Mesodermal cell (in vitro differentiated cells): ENCODE data around the gene ZCCHC2.

Experiments used
- H3K27ac ChIP-seq: 2 replicates; pipeline ENCODE4 v1.7.0; 2013; ENCODE audit warnings: mild to moderate bottlenecking, low read depth, low read length, moderate library complexity; ENCODE audit not compliant: severe bottlenecking
- H3K36me3 ChIP-seq: 2 replicates; pipeline ENCODE4 v1.7.1; 2013; ENCODE audit warnings: mild to moderate bottlenecking, low read length, moderate library complexity; ENCODE audit not compliant: control insufficient read depth, insufficient read depth
- H3K4me1 ChIP-seq: one replicate; pipeline ENCODE4 v1.7.1; 2013; ENCODE audit warnings: mild to moderate bottlenecking, low read length; ENCODE audit not compliant: insufficient read depth, control insufficient read depth, poor library complexity, severe bottlenecking
- H3K4me3 ChIP-seq: 2 replicates; pipeline ENCODE4 v1.7.0; 2013; ENCODE audit warnings: low read length, control low read depth, mild to moderate bottlenecking; ENCODE audit not compliant: insufficient read depth, poor library complexity, severe bottlenecking; ENCODE audit errors: extremely low read depth
- H3K9me3 ChIP-seq: 2 replicates; pipeline ENCODE4 v1.7.1; 2013; ENCODE audit warnings: mild to moderate bottlenecking, low read length, moderate library complexity; ENCODE audit not compliant: control insufficient read depth
- WGBS, 2 experiments: methylation state at CpG; one replicate each; pipeline ENCODE4 v1.1.5; 2013; ENCODE audit warnings: missing lambda C conversion rate in 2 of 2; ENCODE audit not compliant: insufficient coverage in 2 of 2; 5-methylcytosine and 5-hydroxymethylcytosine counted together

The ZCCHC2 gene

DNA sequence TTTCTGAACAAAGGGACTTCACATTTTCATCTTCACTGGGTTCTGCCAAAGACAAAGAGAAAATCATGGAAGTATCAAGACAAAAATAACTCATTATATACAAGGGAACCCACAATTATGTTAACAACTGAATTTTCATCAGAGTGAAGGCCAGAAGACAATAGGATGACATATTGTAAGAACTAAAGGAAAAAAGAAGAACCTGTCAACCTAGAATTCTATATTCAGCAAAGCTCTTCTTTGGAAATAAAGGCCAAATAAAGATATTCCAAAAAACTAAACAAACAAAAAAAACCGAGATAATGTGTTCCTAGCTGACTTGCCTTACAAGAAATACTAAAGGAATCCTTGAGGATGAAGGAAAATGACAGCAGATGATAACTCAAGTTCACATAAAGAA, 10.3 kb upstream of the ZCCHC2 start:
- no peaks in the 10 kb centered on the region for H3K9me3 ChIP-seq
- WGBS, 2 experiments, result no CpG with 5 or more reads among the region's 1 CpG
- no peaks in the 10 kb centered on the region for H3K36me3 ChIP-seq
- no peak overlapping the region for H3K4me3 ChIP-seq
- H3K27ac ChIP-seq, result no peak overlapping the region
- H3K4me1 ChIP-seq, result no peaks in the 10 kb centered on the region

DNA sequence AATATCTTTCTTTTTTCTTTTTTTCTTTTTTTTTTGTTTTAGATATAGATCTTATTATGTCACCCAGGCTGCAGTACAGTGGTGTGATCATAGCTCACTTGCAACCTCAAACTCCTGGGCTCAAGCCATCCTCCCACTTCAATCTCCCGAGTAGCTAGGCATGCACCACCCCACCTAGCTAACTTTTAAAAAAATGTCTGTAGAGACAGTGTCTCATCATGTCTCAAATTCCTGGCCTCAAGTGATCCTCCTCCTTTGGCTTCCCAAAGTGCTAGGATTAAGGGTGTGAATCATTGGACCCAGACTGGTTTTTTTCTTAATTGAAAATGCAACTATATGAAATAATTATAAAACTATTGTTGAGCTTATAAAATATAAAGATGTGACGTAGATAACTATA, 9.8 kb upstream of the ZCCHC2 start:
- H3K36me3 ChIP-seq, result no peaks in the 10 kb centered on the region
- no peaks in the 10 kb centered on the region for H3K4me1 ChIP-seq
- 100% methylated on average over 1 of the region's 2 CpGs; no CpG with 5 or more reads in 1 of the 2 experiments for WGBS, 2 experiments

DNA sequence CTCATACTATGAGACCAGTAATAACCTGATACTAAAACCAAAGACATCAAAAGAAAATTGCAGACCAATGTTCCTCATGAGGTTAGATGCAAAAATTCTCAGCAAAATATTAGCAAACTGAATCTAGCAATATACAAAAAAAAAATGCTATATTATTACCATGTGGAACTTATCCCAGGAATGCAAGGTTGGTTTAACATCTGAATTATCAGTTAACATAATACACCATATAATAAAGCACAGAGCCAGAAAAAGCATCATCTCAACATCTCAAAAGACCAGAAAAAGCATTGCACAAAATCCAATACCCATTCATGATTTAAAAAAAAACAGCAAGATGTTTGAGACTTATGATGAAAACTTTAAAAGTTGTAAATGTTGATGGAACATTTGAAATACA, 8.3 kb upstream of the ZCCHC2 start:
- Histone ChIP-seq H3K36me3 (no peaks in the 10 kb centered on the region), H3K4me1 (no peaks in the 10 kb centered on the region), H3K9me3 (no peaks in the 10 kb centered on the region), H3K27ac (no peak overlapping the region), H3K4me3 (no peak overlapping the region)

More for the DNA sequence above, 9.8 kb upstream of the ZCCHC2 start:
- H3K9me3 ChIP-seq, result no peaks in the 10 kb centered on the region
- H3K4me3 ChIP-seq, result no peak overlapping the region
- H3K27ac ChIP-seq, result no peak overlapping the region

DNA sequence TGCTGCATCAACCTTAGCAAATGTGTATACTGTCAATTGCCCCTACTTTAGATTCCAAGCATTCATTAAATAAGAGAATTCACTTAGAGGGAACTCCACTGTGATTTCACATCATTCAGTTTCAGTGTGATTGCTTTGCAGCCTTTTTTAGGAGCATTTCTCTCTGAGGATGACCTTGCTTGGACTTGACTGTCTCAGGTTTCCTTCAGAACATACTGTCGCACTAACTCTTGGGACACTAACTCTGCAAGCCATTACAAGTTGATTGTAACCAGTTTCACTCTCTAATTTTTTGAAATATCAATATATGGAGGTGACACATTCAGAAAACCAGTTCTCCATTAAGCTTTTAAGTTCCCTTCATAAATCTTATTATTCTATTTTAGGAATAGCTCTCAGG, 6.6 kb upstream of the ZCCHC2 start:
- H3K4me1 ChIP-seq, result no peaks in the 10 kb centered on the region
- H3K27ac ChIP-seq, result no peak overlapping the region
- no peaks in the 10 kb centered on the region for H3K36me3 ChIP-seq
- WGBS, 2 experiments, result 80 to 100% methylated on average over 1 of the region's 1 CpG
- no peak overlapping the region for H3K4me3 ChIP-seq
- no peaks in the 10 kb centered on the region for H3K9me3 ChIP-seq

DNA sequence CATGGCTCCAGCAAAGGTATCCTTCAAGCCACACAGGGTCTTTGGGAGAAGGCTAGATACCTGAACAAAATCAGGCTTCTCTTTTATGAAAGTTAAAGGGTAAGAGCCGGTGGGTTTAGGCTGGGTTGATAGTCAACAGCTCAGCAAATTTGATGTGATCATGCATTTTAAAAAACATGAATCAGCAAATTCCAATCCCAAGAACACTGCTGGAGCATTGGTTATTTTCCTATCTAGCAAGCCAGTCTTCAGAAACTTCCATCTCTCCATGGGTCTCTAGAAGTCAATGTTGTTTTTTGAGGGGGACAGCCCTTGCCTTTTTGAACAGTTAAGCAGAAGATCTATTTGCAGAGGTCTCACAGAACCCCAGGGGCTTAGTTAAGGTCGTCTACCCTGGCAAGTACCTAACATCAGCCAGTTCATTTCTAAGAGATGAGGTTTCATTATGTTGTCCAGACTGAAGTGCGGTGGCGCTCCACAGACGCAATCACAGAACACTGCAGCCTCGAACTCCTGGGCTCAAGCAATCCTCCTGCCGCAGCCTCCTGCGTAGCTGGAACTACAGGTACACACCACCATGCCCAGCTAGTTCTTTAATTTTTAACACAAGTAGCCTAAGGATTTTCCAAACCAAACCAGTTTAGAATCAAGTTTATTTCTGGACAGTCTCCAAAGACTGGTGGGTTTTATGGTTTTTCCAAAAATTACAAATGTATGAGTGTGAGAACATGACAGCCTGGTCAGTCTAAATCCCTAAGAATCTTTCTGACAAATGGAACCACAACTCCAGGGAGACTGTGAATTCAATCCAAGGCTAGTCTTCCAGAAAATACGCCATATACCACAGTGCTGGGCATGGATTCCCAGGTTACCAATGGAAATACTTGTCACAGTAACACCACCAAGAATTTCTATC, 4.1 kb upstream of the ZCCHC2 start:
- 90 to 94% methylated on average over 7 of the region's 9 CpGs for WGBS, 2 experiments
- no peak overlapping the region for H3K4me3 ChIP-seq
- H3K36me3 ChIP-seq, result no peaks in the 10 kb centered on the region
- no peak overlapping the region for H3K27ac ChIP-seq
- H3K9me3 ChIP-seq, result no peaks in the 10 kb centered on the region
- H3K4me1 ChIP-seq, result no peaks in the 10 kb centered on the region

DNA sequence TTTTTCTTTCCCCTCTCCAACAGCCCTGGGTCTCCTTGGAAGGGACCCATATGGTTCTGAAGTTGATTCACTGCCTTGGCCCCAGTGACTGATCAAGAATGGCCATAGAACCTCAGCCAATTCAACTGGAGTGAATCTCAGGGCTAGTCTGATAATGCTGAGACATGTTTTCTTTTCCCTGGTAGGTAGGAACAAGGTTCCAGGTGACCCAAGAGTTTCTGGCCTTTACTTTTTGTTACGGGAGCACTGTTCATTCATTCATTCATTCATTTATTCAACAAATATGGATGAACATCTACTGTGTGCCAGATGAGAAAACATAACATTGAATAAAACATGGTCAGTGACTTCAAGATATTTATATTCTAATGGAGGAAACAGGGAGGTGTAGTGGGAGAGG, 3.1 kb upstream of the ZCCHC2 start:
- Histone ChIP-seq H3K27ac (no peak overlapping the region), H3K9me3 (no peaks in the 10 kb centered on the region), H3K4me3 (no peak overlapping the region), H3K36me3 (no peaks in the 10 kb centered on the region), H3K4me1 (no peaks in the 10 kb centered on the region)
- no CpG with 5 or more reads among the region's 1 CpG for WGBS, 2 experiments

DNA sequence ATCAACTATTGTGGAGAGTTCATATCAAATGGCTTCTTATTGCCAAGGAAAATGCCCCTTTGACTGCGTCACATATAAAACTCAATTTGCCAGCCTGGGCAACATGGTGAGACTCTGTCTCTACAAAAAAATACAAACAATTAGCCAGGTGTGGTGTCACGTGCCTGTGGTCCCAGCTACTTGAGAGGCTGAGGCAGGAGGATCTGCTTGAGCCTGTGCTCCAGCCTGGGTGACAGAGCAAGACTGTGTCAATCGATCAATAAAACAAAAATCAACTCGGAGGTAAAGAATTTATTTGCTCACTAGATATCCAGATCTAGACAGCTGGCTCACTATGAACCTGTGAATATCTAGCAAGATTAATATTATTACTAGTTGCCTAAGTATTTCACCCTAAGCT, 1.7 kb upstream of the ZCCHC2 start:
- no peaks in the 10 kb centered on the region for H3K9me3 ChIP-seq
- H3K27ac ChIP-seq, result no peak overlapping the region
- WGBS, 2 experiments, result 100% methylated on average over 2 of the region's 4 CpGs
- H3K4me1 ChIP-seq, result peaks cover 9% of the 10 kb centered on the region
- H3K36me3 ChIP-seq, result no peaks in the 10 kb centered on the region
- H3K4me3 ChIP-seq, result no peak overlapping the region

DNA sequence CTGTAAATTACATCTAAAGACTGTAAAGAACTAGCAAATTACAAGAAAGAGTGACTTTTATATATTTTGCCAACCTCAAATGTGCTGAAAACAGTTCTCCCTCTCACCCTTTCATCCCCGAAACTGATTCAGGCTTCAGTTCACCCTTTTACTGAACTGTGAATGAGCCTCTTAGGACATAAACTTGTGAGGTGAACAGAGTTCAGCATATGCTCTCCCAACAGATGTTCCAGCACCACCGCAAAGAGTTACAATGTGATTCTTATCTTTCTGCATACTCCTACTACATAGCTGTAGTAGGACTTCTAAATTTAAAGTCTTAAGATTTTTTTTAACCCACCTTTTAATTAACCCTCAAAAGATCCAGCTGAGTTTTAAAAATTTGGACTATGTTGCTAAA, 1.2 kb upstream of the ZCCHC2 start:
- no peaks in the 10 kb centered on the region for H3K36me3 ChIP-seq
- WGBS, 2 experiments, result 71 to 100% methylated on average over 1 of the region's 2 CpGs
- peaks cover 10% of the 10 kb centered on the region for H3K4me1 ChIP-seq
- H3K27ac ChIP-seq, result no peak overlapping the region
- peak overlapping the region; percentile 75 for H3K4me3 ChIP-seq
- H3K9me3 ChIP-seq, result no peaks in the 10 kb centered on the region

DNA sequence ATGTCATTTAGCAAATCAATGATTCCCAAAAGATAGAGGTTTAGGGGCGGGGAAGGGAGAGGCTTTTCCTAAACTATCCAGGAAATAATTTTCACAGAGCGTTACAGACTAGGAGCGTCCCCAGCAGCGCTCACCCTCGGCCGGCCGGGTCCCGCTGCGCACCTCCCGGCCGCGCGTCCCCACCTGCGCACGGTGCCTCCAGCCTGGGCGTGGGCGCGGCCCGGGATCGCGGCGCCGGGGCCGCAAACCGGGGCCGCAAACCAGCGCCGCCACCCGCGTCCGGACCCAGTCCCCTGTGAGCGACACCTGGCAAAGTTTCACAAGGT, 684 bp upstream of the ZCCHC2 start:
- H3K36me3 ChIP-seq, result no peaks in the 10 kb centered on the region
- H3K4me3 ChIP-seq, result peak overlapping the region; percentile 75
- no peak overlapping the region for H3K27ac ChIP-seq
- peaks cover 10% of the 10 kb centered on the region for H3K4me1 ChIP-seq
- 0% methylated on average over 11 to 26 of the region's 32 CpGs for whole genome bisulfite sequencing, 2 experiments
- no peaks in the 10 kb centered on the region for H3K9me3 ChIP-seq

DNA sequence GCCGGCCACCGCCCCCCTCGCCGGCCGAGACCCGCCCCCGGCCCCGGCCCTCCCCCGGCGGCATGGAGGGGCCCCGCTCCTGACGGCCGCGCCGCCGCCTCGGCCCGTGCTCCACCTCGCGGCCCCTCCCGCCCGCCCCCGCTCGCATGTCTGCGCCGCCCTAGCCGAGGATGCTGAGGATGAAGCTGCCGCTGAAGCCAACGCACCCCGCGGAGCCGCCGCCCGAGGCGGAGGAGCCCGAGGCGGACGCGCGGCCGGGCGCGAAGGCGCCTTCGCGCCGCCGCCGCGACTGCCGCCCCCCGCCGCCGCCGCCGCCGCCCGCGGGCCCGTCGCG, 397 bp downstream of the ZCCHC2 start:
- peak overlapping the region; percentile 94 for H3K27ac ChIP-seq
- WGBS, 2 experiments, result 0 to 1% methylated on average over 10 to 14 of the region's 62 CpGs
- H3K36me3 ChIP-seq, result no peaks in the 10 kb centered on the region
- H3K4me3 ChIP-seq, result peak overlapping the region; percentile 75
- peaks cover 10% of the 10 kb centered on the region for H3K4me1 ChIP-seq
- H3K9me3 ChIP-seq, result no peaks in the 10 kb centered on the region

DNA sequence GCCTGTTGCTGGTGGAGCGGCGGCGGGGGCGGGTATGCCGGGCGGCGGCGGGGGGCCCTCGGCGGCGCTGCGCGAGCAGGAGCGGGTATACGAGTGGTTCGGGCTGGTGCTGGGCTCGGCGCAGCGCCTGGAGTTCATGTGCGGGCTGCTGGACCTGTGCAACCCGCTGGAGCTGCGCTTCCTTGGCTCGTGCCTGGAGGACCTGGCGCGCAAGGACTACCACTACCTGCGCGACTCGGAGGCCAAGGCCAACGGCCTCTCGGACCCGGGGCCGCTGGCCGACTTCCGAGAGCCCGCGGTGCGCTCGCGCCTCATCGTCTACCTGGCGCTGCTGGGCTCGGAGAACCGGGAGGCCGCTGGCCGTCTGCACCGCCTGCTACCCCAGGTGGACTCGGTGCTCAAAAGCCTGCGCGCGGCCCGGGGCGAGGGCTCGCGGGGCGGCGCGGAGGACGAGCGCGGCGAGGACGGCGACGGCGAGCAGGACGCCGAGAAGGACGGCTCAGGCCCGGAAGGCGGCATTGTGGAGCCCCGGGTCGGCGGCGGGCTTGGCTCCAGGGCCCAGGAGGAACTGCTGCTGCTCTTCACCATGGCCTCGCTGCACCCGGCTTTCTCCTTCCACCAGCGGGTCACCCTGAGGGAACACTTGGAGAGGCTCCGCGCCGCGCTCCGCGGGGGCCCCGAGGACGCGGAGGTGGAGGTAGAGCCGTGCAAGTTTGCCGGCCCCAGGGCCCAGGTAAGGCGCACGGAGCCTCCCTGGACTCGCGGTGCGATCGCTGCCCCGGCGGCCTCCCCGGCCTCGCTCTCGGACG, 1.0 kb downstream of the ZCCHC2 start:
- Histone ChIP-seq H3K4me1 (peaks cover 10% of the 10 kb centered on the region), H3K27ac (no peak overlapping the region), H3K4me3 (peak overlapping the region; percentile 70), H3K9me3 (no peaks in the 10 kb centered on the region), H3K36me3 (no peaks in the 10 kb centered on the region)
- 1% methylated on average over 86 to 91 of the region's 100 CpGs for WGBS, 2 experiments
